HFF-Myc (cell line): ENCODE measurements around the gene RFX4.
"Not testable (repeated sequence)": the region's sequence is repeated elsewhere in the genome, so short reads cannot be mapped to it uniquely, and the experiment has no call there.

ENCODE experiments used
- DNase-seq: peaks from one replicate; pipeline ENCODE4 v3.0.0-alpha.2; 2011; ENCODE audit warnings: low read depth; ENCODE audit errors: extremely low read depth
- H3K4me3 ChIP-seq: replicated peaks from 2 replicates; pipeline ENCODE4 v1.5.1; 2011; ENCODE audit warnings: low read depth, mild to moderate bottlenecking, control low read depth, low read length
- CTCF ChIP-seq: IDR thresholded peaks from 2 replicates; pipeline ENCODE4 v1.5.1; 2012; ENCODE audit warnings: mild to moderate bottlenecking, low read depth, low read length, control low read depth; ENCODE audit errors: missing control alignments

The RFX4 gene

GRCh38 chr12:106601496-106601895 lies 18.7 kb downstream of the RFX4 start:
- TF ChIP-seq CTCF = no peak
- no peak for DNase-seq
- no peak overlapping the region for H3K4me3 ChIP-seq

GRCh38 chr12:106602076-106602475 lies 19.3 kb downstream of the RFX4 start:
- no peak for DNase-seq
- TF ChIP-seq CTCF = no peak
- no peak overlapping the region for H3K4me3 ChIP-seq

- H3K4me3 ChIP-seq = no peak overlapping the region
- TF ChIP-seq CTCF = no peak
- DNase-seq = no peak
Measured at GRCh38 chr12:106605254-106605653, 22.4 kb downstream of the RFX4 start.

GRCh38 chr12:106620588-106620987 lies 37.8 kb downstream of the RFX4 start:
- H3K4me3 ChIP-seq, DNase-seq: not testable (repeated sequence)

GRCh38 chr12:106625976-106626375 lies 43.2 kb downstream of the RFX4 start:
- no peak overlapping the region for H3K4me3 ChIP-seq
- no peak for DNase-seq
- TF ChIP-seq CTCF = no peak

- no peak for DNase-seq
- TF ChIP-seq CTCF = no peak
Measured at GRCh38 chr12:106629797-106630659, 47.2 kb downstream of the RFX4 start.

GRCh38 chr12:106631150-106631549 lies 48.3 kb downstream of the RFX4 start:
- H3K4me3 ChIP-seq = no peak overlapping the region
- TF ChIP-seq CTCF = no peak
- no peak for DNase-seq

More at GRCh38 chr12:106629797-106630659, 47.2 kb downstream of the RFX4 start:
- H3K4me3 ChIP-seq = no peak overlapping the region
